Measurements from ENCODE around the gene SFSWAP.

GRCh38 chr12:131761638-131762037 lies 50.7 kb downstream of the SFSWAP start:
- TF ChIP-seq CTCF (IDR thresholded peaks at IDR 0.05; ENCODE audit: insufficient read depth, low read length) (no peak), REST (IDR thresholded peaks at IDR 0.05; ENCODE audit: insufficient replicate concordance, low read depth) (no peak), GABPA (IDR thresholded peaks at IDR 0.05; ENCODE audit: low read depth) (no peak), POLR2AphosphoS5 (IDR thresholded peaks at IDR 0.05; ENCODE audit: low read depth) (no peak), SPI1 (IDR thresholded peaks at IDR 0.05; ENCODE audit: borderline replicate concordance, low read depth) (no peak)

Data from HL-60 (cell line).